GM10847 (cell line): Measurements from ENCODE around the gene FAM83F.

Experiments
- POLR2A ChIP-seq: IDR thresholded peaks from 2 replicates; pipeline ENCODE4 v1.6.1; 2011; ENCODE audit not compliant: insufficient read length; ENCODE audit errors: extremely low read depth

The FAM83F gene

DNA sequence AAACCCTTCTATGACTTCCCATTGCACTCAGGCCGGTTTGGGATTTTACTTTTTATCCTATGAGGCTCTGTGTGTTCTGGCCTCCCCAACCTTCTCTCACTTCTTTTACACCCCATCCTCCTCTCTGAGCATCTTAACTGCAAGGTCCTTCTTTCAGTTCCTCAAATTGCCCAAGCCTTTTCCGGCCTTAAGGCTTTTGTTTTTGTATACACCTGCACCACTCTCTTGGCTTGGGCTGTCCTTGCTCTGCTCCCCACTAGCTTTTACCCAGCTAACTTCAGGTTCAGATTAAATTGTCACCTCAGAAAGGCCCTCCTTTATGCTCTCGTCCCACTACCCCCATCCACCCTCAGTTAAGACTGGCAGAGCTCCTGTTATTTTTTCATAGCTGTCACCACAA, 55.5 kb downstream of the FAM83F start:
- TF ChIP-seq POLR2A: no peak

DNA sequence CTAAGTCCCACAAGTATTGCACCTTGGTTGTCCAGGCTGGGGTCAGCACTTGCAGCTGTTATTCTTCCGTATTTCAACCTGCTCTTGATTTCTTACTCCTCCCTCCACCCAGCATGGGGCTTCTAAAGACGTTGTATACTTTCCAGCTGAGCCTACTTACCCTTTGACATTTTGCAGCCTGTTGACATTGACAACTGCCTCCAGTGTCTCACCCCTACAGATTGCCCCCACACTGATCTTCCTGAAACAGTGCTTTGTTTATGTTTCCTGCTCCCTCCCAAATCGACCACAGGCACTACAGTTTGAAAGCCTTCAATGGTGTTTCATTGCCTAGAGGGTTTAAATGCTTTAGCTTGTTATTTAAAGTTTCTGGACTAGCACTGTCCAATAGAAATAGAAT, 56.6 kb downstream of the FAM83F start:
- TF ChIP-seq POLR2A: no peak

DNA sequence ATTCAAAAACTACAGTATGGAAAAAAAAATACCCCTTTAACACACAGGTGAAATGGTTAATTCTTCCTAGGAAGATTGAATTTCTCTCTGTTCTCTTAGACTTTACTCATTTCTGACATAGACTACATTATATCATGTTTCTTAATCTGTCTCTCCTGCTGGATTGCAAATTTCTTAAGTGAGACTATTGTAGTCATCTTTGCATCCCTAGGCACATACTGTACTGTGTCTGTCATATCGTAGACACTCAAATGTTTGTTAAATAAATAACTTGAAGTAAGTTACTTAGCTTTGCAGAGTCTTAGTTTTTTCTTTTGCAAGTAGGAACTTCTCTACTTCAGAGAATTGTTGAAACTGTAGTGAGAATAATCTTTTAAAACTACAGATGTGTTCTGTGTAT, 58.7 kb downstream of the FAM83F start:
- TF ChIP-seq POLR2A: no peak

DNA sequence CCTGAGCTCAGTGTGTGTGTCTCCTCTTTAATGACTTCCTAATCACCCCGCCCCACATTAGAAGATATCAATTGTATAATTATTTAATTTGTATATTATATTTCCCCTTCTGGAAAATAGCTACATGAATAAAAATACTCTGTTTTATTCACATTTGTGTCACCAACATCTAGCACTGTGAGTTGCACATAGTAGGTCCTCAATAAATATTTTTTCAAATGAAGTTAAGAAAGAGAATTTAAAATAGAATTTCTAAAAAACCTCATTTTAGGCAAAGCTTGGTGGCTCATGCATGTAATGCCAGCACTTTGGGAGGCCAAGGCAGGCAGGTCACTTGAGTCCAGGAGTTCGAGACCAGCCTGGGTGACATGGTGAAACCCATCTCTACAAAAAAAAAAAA, 59.7 kb downstream of the FAM83F start:
- no peak for TF ChIP-seq POLR2A

DNA sequence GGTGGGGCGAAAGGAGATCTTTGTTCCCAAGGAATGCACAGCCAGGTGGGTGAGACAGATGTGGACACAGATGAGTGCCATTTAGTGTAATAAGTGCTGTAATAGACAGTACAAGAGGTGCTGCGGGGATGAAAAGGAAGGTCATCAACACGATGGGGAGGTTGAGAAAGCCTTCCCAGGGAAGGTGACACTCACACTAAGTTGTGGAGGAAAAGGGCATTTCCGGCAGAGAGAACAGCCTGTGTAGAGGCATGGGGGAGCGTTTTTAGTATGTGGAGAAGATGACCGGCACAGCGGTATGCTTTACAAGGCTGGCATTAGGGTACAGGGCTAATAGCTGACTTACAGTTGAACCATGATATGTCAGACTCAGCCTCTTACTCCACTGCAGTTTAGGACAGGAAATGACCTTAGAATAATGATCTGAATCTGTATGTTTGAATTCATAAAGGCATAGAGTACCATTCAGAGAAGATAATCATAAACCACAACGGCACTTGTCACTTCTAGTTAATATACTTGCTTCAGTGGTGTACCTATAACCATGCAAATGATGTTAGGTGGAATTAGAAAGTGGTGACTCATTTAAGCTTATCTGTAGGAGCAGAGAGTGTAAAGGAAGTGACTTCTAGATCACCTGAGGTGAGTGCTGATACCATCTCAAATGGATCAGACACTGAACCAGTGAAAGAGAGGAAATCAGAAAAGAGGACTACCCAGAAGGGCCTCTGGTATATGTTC, 60.6 kb downstream of the FAM83F start:
- no peak for TF ChIP-seq POLR2A

DNA sequence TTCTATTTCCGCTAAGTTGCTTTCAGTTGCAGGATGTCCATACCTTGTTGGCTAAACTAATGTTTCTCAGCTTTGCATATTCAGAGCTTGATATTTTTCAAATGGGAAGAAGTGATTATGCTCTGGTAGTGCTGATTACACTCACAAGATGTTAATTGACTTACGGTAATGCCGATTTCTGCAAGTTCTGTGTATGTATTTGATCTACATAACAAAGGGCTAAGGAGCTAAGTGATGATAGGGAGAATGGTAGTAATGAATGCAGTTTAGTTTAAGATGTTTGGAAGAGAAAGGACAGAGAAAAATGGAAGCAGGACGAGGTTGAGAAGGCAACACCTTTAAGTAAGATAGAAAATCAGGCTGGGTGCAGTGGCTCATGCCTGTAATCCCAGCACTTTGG, 61.4 kb downstream of the FAM83F start:
- TF ChIP-seq POLR2A: no peak

DNA sequence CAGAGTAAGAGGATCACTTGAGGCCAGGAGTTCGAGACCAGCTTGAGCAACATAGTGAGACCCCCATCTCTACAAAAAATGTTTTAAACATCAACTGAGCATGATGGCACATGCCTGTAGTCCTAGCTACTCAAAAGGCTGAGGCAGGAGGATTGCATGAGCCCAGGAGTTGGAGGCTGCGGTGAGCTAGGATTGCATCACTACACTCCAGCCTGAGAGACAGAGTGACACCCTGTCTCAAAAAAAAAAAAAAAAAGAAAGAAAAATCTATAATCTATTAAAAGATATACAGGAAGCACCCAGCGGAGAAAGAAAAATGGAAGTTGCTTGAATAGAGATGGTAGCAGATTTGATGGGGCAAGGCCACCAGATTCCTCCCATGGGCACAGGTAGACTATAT, 61.8 kb downstream of the FAM83F start:
- no peak for TF ChIP-seq POLR2A

DNA sequence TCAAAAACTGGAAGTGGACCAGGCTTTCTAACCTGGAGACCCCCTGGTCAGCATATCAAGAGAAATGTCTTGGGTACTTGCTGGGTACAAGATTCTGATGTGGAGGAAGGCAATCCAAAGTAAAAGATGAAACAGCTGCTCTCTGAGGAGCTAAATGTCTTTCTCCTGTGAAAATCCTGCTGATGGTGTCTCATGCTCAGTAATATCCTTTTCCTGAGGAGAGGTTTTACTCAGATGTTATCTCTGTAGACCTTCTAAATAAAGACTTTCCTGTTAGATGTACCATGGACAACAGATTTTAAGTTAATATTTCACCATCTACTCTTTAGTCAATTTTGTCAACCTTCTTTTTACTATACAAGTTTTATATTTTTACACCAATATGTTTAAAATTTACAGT, 62.9 kb downstream of the FAM83F start:
- no peak for TF ChIP-seq POLR2A

DNA sequence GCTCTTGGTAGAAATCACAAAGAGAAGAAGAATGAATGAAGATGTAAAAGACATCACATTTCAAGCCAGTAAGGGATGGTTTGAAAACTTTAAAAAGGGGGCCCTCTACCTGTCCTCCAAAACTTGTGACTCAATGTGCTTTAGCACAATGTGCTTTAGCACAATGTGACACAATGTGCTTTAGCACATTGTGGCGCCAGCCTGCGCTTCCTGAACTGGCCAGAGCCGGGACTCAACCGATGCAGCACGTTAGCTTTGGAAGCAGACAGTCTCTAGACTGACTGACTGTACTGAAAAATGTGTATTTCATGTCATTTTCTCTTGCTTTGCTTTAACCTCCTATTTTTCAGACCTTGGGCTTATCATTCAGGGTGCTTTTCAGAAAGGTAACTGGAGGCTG, 63.5 kb downstream of the FAM83F start:
- no peak for TF ChIP-seq POLR2A

DNA sequence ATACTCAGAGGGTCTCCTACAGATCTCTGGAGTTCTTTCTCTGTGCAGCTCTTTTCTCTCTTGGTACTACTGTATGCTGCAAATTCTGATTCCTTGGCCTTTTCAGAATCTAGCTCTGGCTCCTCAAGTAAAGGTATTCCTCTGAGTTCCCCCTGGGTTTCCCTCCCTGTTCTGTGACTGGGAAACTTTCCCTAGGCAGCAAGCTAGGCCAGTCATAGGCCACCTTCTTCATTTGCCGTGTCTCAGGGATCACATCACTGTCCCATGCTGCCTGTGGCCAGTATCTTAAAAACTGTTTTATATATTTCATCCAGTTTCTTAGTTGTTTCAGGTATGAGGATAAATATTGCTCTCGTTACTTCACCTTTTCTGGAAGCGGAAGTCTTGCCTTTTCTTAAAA, 71.2 kb downstream of the FAM83F start:
- TF ChIP-seq POLR2A: no peak

DNA sequence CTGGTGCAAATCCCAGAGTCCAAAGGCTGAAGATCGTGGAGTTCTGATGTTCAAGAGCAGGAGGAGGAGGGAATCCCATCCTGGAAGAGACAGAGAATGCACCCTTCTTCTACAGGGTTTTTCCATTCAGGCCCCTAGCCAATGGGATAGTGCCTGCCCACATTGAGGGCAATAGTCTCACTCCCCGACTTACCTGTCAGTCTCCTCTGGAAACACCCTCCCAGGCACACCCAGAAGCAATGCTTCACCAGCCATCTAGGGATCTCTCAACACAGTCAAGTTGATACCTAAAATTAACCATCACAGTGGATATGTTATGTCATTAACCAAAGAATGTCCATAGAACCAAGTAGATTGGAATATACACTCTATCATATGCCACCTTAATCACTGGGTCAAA, 72.9 kb downstream of the FAM83F start:
- TF ChIP-seq POLR2A: no peak

DNA sequence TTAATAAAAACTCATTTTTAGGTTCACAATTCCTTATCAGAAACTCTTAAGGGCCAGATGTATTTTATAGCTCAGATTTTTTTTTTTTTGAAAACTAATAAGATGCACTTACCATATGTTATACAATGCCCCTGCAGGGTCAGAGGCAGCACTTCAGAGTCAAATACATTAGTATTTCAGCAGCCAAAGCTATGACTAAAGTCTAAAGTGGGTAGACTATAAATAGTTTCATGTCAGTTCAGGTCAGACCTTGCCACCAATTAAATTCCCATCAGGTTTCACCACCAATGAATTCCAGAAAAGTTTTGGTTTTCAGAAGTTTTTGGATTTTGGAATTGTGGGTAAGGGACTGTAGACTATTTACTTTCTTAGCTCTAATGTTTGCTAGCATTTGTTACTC, 75.9 kb downstream of the FAM83F start:
- TF ChIP-seq POLR2A: no peak

DNA sequence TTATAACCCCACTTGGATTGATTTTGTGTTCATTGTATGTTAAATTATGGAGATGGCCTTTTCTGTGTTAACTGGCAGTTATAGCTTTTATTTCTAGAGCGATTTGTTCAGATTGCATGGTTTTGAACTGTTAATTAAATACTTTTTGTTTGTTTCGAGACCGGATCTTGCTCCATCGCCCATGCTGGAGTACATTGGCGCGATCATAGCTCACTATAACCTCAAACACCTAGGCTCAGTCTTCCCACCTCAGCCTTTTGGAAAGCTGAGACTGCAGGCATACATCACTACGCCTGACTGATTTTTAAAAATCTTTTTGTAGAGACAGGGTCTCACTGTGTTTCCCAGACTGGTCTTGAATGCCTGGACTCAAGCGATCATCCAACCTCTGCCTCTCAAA, 77.0 kb downstream of the FAM83F start:
- TF ChIP-seq POLR2A: no peak

DNA sequence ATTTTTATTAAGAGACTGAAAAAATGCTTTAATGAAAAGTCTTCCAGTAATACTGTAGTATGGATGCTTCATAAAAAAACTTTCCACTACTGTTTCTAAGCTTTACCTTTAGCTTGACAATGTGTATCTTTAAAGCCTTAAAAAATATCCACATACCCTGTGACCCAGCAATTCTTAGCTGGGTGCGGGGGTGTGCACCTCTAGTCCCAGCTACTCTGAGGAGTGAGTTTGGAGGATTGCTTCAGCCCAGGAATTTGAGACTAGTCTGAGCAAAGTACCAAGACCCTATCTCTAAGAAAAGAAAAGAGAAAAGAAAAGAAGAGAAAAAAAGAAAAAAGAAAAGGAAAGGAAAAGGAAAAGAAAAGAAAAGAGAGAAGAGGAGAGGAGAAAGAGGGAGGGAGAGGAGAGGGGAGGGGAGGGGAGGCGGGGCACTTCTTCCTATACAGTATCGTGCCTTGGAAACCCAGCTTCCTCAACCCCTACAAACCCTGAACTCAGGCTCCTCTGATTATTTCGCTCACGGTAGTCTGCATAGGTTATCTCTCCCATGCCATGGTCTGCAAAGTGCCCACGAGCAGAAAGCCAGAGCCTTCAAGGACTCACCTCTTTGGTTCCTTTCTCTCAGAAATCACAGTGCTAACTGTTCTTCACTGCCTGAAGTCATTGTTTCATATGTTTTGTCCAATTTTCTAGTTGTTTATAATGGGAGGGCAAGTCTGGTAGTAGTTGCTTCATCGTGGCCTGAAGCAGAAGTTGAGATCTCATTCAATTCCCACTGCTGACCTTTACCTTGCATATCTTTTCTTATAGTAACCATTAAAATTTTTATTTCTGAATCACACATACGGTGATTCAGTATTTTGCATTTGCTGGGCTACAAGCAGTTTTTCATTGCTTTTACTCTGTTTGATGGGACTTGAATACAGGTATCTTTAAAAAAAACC, 82.2 kb downstream of the FAM83F start:
- no peak for TF ChIP-seq POLR2A

DNA sequence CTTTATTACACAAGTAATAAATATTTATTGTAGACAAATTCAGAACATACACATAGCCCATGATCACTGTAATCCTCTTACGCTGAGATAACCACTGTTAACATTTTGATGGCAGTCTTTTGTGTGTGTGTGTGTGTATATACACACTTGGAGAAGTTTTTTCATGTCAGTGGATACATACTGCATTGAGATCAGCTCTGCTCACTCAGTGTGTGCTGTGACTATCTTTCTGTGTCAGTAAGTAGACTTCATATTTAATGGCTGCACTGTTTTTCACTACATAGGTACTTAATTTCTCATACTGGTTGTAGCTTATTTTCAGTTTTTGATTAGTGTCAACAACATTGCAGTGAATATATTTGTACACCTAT, 82.9 kb downstream of the FAM83F start:
- TF ChIP-seq POLR2A: no peak

DNA sequence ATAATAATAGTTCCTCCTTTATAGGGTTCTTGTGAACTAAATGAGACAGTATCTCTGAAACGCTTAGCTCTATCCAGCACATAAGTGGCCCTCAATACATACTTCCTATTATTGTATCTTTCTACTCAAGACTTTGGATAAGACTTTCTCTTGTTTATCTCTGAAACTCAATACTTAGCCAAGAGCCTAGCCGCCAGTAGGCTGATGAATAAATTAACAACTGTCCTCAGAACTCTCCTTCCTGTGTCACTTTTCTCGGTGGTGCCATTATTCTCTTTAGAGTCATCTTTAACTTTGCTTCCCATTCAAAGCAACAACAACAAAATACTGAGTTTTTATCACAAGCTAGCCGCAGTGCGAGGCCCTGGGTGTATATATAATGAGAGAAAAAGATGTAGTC, 86.9 kb downstream of the FAM83F start:
- TF ChIP-seq POLR2A: no peak
